A673 (cell line): Measurements from ENCODE around the gene CDH20. TPM values are rescaled to one million over a fixed set of nuclear protein-coding genes. Genes with fewer than 3 reads are reported as not detected.
"Not testable (repeated sequence)": the region's sequence is repeated elsewhere in the genome, so short reads cannot be mapped to it uniquely, and the experiment has no call there.

Experiments used
- BruUV-seq: library from RNA; stranded (reverse); fragments of 400-500 nt; replicated peaks from 2 replicates; lab custom pipeline; 2021; lab: Mats Ljungman, UMichigan
- CTCF ChIA-PET: fragments of 300-600 bp; sonication (Branson Sonifier 250); formaldehyde crosslinking; loops from one replicate; lab custom pipeline; 2022; ENCODE audit warnings: antibody characterized with exemption; lab: Charles Lee
- POLR2A ChIA-PET: fragments of 300-600 bp; sonication (Branson Sonifier 250); formaldehyde crosslinking; loops from one replicate; lab custom pipeline; 2022; ENCODE audit warnings: antibody characterized with exemption; ENCODE audit not compliant: low non-redundant PET; lab: Charles Lee
- DNase-seq: peaks from one replicate; pipeline ENCODE4 v3.0.0-alpha.2; 2015; ENCODE audit warnings: low spot score
- H3K27ac ChIP-seq: fragments of 200-600 bp; sonication (generic); 2 replicates; pipeline ENCODE4 v1.5.1; 2016; ENCODE audit warnings: mixed run types, low read depth, mild to moderate bottlenecking, mixed read lengths, antibody characterized with exemption, low read length; ENCODE audit not compliant: poor library complexity, severe bottlenecking
- H3K27me3 ChIP-seq: fragments of 200-600 bp; sonication (generic); replicated peaks from 2 replicates; pipeline ENCODE4 v1.6.1; 2017; ENCODE audit warnings: mixed run types, low read depth, mild to moderate bottlenecking, mixed read lengths, antibody characterized with exemption, low read length; ENCODE audit not compliant: insufficient read depth, poor library complexity
- H3K36me3 ChIP-seq: fragments of 200-600 bp; sonication (generic); 2 replicates; pipeline ENCODE4 v1.6.1; 2016; ENCODE audit warnings: mixed run types, mild to moderate bottlenecking, mixed read lengths, antibody characterized with exemption, low read length; ENCODE audit not compliant: insufficient read depth, poor library complexity, severe bottlenecking
- H3K4me1 ChIP-seq: fragments of 200-600 bp; sonication (generic); 2 replicates; pipeline ENCODE4 v1.6.1; 2017; ENCODE audit warnings: mixed run types, mild to moderate bottlenecking, mixed read lengths, antibody characterized with exemption, low read length; ENCODE audit not compliant: insufficient read depth, poor library complexity, severe bottlenecking
- H3K4me3 ChIP-seq: fragments of 200-600 bp; sonication (generic); 2 replicates; pipeline ENCODE4 v1.5.1; 2016; ENCODE audit warnings: low read depth, mixed run types, mild to moderate bottlenecking, mixed read lengths, low read length; ENCODE audit not compliant: poor library complexity, severe bottlenecking
- H3K9me3 ChIP-seq: fragments of 200-600 bp; sonication (generic); 2 replicates; pipeline ENCODE4 v1.6.1; 2016; ENCODE audit warnings: mixed run types, low read depth, mild to moderate bottlenecking, mixed read lengths, antibody characterized with exemption, low read length; ENCODE audit not compliant: poor library complexity, severe bottlenecking
- CTCF ChIP-seq: fragments of 300-800, 200-600 bp; sonication (generic); conservative IDR thresholded peaks from 2 replicates; pipeline ENCODE4 v1.5.1; 2017; ENCODE audit warnings: low read depth, mild to moderate bottlenecking, antibody characterized with exemption, low read length, moderate library complexity, mixed read lengths
- EZH2 ChIP-seq: fragments of 200-600 bp; sonication (generic); IDR thresholded peaks from 2 replicates; pipeline ENCODE4 v1.6.1; 2017; ENCODE audit warnings: borderline replicate concordance, low read depth, mild to moderate bottlenecking, mixed read lengths, antibody characterized with exemption, low read length; ENCODE audit not compliant: poor library complexity, severe bottlenecking
- intact Hi-C: fragments of 100-400 bp; cut with micrococcal nuclease; formaldehyde crosslinking; loops from one replicate; pipeline ENCODE4 v1.10.0; 2022; ENCODE audit not compliant: unreplicated experiment
- total RNA-seq: library from RNA; stranded (reverse); gene quantifications from 2 replicates; pipeline ENCODE4 v1.2.3, GENCODE V29; 2021

CDH20 gene
- total RNA-seq, 1 experiment from 2014 or later: 0.21 TPM

- BruUV-seq: no TSS peak
- no peak for DNase-seq
- no peak overlapping the region for H3K4me3 ChIP-seq
- POLR2A ChIA-PET: no interaction called here
- CTCF ChIA-PET: no interaction called here
- no peaks in the 10 kb centered on the region for H3K4me1 ChIP-seq
- H3K9me3 ChIP-seq: no peaks in the 10 kb centered on the region
- peaks cover 70% of the 10 kb centered on the region for H3K27me3 ChIP-seq
- intact Hi-C loops: no loop called here
- no peak overlapping the region for H3K27ac ChIP-seq
- TF ChIP-seq CTCF (no peak), EZH2 (no peak)
- H3K36me3 ChIP-seq: no peaks in the 10 kb centered on the region
Observed at GRCh38 chr18:61364953-61365352, 31.7 kb downstream of the CDH20 start.

GRCh38 chr18:61368001-61368400, 34.8 kb downstream of the CDH20 start:
- no TSS peak for BruUV-seq
- TF ChIP-seq EZH2: no peak
- TF ChIP-seq CTCF: no peak
- intact Hi-C loops: no loop called here

DNA sequence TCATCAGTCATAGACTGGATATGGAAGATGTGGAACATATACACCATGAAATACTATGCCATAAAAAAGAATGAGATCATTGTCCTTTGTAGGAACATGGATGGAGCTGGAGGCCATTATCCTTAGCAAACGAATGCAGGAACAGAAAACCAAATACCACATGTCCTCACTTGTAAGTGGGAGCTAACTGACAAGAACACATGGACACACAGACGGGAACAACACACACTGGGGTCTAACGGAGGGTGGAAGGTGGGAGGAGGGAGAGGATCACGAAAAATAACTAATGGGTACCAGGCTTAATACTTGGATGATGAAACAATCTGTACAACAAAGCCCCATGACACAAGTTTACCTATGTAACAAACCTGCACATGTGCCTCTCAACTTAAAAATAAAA, 36.4 kb downstream of the CDH20 start:
- H3K27ac ChIP-seq, intact Hi-C loops, BruUV-seq, CTCF ChIA-PET, POLR2A ChIA-PET, H3K9me3 ChIP-seq, H3K4me1 ChIP-seq, H3K36me3 ChIP-seq, H3K4me3 ChIP-seq, DNase-seq: not testable (repeated sequence)
- peaks cover 71% of the 10 kb centered on the region for H3K27me3 ChIP-seq

More at GRCh38 chr18:61368001-61368400, 34.8 kb downstream of the CDH20 start:
- CTCF ChIA-PET: no interaction called here
- H3K4me3 ChIP-seq: no peak overlapping the region
- POLR2A ChIA-PET: no interaction called here
- no peak overlapping the region for H3K27ac ChIP-seq
- no peaks in the 10 kb centered on the region for H3K9me3 ChIP-seq
- no peak for DNase-seq
- H3K27me3 ChIP-seq: peaks cover 73% of the 10 kb centered on the region
- no peaks in the 10 kb centered on the region for H3K4me1 ChIP-seq
- H3K36me3 ChIP-seq: no peaks in the 10 kb centered on the region

DNA sequence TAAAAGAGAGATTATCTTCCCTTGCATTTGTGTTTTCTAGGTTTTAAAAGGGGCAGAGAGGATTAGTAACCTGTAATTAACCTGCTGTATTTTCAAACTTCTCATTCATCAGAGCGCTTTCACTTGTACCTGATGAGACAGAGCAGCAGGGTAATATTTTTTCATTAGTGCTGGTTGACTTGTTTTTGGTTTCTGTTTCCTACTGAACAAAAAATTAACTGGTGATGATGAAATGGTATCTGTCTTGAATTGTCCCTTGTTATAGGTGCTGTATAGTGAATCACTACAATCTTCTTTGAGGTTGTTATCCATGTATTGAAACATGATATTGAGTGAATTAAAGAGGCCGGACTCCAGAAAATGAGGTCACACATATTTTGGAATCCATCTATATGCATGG, 37.9 kb downstream of the CDH20 start:
- DNase-seq: no peak
- intact Hi-C loops: no loop called here
- Histone ChIP-seq H3K27ac (no peak overlapping the region), H3K4me1 (no peaks in the 10 kb centered on the region), H3K36me3 (no peaks in the 10 kb centered on the region), H3K4me3 (no peak overlapping the region), H3K9me3 (no peaks in the 10 kb centered on the region), H3K27me3 (peaks cover 57% of the 10 kb centered on the region)
- no TSS peak for BruUV-seq
- ChIA-PET POLR2A (no interaction called here), CTCF (no interaction called here)
- TF ChIP-seq CTCF: no peak
- TF ChIP-seq EZH2: no peak
